Measurements from ENCODE around the gene ENPP6.

DNA sequence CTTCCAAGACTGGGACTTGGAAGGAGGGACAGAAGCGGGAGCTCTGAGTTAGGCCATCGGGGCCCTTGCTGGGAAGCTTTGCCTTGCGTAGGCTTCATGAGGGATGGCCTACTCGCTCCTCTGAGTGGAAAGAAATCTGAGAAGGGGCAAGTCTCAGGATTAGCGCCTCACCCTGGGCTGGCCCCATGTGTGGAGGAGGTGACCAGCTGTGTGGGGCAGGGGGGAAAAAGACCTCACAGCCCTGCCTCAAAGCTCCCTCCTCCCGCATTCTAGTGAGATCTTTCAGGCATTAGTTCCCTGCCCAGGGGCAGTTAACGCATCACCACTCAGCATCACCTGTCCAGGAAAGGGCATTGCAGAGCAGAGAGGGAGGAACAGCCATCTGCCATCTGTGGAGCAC is 156.1 kb downstream of the ENPP6 start:
- TF ChIP-seq, protein P1, sequence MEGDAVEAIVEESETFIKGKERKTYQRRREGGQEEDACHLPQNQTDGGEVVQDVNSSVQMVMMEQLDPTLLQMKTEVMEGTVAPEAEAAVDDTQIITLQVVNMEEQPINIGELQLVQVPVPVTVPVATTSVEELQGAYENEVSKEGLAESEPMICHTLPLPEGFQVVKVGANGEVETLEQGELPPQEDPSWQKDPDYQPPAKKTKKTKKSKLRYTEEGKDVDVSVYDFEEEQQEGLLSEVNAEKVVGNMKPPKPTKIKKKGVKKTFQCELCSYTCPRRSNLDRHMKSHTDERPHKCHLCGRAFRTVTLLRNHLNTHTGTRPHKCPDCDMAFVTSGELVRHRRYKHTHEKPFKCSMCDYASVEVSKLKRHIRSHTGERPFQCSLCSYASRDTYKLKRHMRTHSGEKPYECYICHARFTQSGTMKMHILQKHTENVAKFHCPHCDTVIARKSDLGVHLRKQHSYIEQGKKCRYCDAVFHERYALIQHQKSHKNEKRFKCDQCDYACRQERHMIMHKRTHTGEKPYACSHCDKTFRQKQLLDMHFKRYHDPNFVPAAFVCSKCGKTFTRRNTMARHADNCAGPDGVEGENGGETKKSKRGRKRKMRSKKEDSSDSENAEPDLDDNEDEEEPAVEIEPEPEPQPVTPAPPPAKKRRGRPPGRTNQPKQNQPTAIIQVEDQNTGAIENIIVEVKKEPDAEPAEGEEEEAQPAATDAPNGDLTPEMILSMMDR (IDR thresholded peaks at IDR 0.05) = no peak
- no peak for TF ChIP-seq GABPA (IDR thresholded peaks at IDR 0.05; ENCODE audit: low read depth)
- TF ChIP-seq, protein P2, sequence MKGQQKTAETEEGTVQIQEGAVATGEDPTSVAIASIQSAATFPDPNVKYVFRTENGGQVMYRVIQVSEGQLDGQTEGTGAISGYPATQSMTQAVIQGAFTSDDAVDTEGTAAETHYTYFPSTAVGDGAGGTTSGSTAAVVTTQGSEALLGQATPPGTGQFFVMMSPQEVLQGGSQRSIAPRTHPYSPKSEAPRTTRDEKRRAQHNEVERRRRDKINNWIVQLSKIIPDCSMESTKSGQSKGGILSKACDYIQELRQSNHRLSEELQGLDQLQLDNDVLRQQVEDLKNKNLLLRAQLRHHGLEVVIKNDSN (IDR thresholded peaks at IDR 0.05; ENCODE audit: borderline replicate concordance, low read depth) = no peak
- TF ChIP-seq YY1 (IDR thresholded peaks at IDR 0.05; ENCODE audit: low read depth) = no peak
- no peak for TF ChIP-seq EZH2phosphoT487 (IDR thresholded peaks at IDR 0.05; ENCODE audit: borderline replicate concordance, low read depth)
- TF ChIP-seq, protein P3, sequence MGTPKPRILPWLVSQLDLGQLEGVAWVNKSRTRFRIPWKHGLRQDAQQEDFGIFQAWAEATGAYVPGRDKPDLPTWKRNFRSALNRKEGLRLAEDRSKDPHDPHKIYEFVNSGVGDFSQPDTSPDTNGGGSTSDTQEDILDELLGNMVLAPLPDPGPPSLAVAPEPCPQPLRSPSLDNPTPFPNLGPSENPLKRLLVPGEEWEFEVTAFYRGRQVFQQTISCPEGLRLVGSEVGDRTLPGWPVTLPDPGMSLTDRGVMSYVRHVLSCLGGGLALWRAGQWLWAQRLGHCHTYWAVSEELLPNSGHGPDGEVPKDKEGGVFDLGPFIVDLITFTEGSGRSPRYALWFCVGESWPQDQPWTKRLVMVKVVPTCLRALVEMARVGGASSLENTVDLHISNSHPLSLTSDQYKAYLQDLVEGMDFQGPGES (IDR thresholded peaks at IDR 0.05; ENCODE audit: low read depth, low read length) = no peak
- no peak for TF ChIP-seq POLR2AphosphoS5 (IDR thresholded peaks at IDR 0.05; ENCODE audit: low read depth, low read length)
- TF ChIP-seq MXI1 (IDR thresholded peaks at IDR 0.05; ENCODE audit: low read depth, low read length) = no peak
- TF ChIP-seq EP300 (IDR thresholded peaks at IDR 0.05; ENCODE audit: borderline replicate concordance in 1 of 2, low read depth in 1 of 2, low read length in 1 of 2) = no peak
- TF ChIP-seq, protein P4, sequence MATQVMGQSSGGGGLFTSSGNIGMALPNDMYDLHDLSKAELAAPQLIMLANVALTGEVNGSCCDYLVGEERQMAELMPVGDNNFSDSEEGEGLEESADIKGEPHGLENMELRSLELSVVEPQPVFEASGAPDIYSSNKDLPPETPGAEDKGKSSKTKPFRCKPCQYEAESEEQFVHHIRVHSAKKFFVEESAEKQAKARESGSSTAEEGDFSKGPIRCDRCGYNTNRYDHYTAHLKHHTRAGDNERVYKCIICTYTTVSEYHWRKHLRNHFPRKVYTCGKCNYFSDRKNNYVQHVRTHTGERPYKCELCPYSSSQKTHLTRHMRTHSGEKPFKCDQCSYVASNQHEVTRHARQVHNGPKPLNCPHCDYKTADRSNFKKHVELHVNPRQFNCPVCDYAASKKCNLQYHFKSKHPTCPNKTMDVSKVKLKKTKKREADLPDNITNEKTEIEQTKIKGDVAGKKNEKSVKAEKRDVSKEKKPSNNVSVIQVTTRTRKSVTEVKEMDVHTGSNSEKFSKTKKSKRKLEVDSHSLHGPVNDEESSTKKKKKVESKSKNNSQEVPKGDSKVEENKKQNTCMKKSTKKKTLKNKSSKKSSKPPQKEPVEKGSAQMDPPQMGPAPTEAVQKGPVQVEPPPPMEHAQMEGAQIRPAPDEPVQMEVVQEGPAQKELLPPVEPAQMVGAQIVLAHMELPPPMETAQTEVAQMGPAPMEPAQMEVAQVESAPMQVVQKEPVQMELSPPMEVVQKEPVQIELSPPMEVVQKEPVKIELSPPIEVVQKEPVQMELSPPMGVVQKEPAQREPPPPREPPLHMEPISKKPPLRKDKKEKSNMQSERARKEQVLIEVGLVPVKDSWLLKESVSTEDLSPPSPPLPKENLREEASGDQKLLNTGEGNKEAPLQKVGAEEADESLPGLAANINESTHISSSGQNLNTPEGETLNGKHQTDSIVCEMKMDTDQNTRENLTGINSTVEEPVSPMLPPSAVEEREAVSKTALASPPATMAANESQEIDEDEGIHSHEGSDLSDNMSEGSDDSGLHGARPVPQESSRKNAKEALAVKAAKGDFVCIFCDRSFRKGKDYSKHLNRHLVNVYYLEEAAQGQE (IDR thresholded peaks at IDR 0.05; ENCODE audit: low read depth, low read length) = no peak
- no peak for TF ChIP-seq ELF1 (IDR thresholded peaks at IDR 0.05)
- no peak for TF ChIP-seq CHD2 (IDR thresholded peaks at IDR 0.05; ENCODE audit: low read length, partially characterized antibody)

All from SK-N-SH (cell line).